DND-41 (cell line): ENCODE measurements around the gene SH2D1A.

Source experiments
- CTCF ChIP-seq: IDR thresholded peaks from 2 replicates; pipeline ENCODE4 v1.5.1; 2012; ENCODE audit warnings: borderline replicate concordance, low read length, moderate library complexity, mild to moderate bottlenecking; ENCODE audit not compliant: poor library complexity, severe bottlenecking; ENCODE audit errors: extremely low read depth
- EZH2 ChIP-seq: IDR thresholded peaks from 3 replicates; pipeline ENCODE4 v1.6.1; 2012; ENCODE audit warnings: borderline replicate concordance, low read depth, mild to moderate bottlenecking, moderate library complexity, low read length, inconsistent platforms; ENCODE audit not compliant: severe bottlenecking

GRCh38 chrX:124348885-124349453 lies 2.6 kb downstream of the SH2D1A start:
- no peak for TF ChIP-seq CTCF
- TF ChIP-seq EZH2 = no peak
